GM13977 (cell line): ENCODE measurements around the gene C1orf216.

ENCODE experiments used
- DNase-seq: peaks from one replicate; pipeline ENCODE4 v3.0.0; 2012; ENCODE audit warnings: low spot score
- in situ Hi-C: fragments of 300-500 bp; cut with MboI; formaldehyde crosslinking; loops from one replicate; pipeline ENCODE4 v1.12.0; 2022; ENCODE audit warnings: low sequenced_read_pairs, low pct_unique_long_range_greater_than_20kb, mixed read lengths, inconsistent platforms; ENCODE audit not compliant: unreplicated experiment
- TF ChIP-seq, protein P1 (sequence below): IDR thresholded peaks from 2 replicates; pipeline ENCODE4 v1.5.1; 2012; ENCODE audit warnings: mild to moderate bottlenecking, control low read depth; ENCODE audit not compliant: insufficient read depth; ENCODE audit errors: extremely low read depth, missing control alignments

Gene C1orf216

DNA sequence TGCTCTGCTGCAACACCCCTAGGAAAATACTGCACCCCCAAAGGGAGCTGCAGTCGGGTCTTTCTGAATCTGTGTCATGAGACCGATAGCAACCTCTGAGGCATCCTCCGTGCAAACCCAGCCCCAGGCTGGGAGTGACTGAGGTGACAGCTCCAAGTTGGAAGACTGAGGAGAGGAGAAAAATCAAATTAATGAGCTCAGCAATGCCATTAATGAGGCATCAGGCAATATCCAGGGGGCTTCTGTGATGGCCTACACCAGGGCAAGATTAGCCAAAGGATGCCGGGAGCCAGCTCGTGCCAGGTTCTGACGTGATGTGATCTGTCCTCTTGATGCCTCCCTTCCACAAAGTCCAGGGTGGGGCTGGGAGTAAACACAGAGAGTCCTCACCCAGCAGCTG lies 46.6 kb downstream of the C1orf216 start:
- TF ChIP-seq, protein P1, sequence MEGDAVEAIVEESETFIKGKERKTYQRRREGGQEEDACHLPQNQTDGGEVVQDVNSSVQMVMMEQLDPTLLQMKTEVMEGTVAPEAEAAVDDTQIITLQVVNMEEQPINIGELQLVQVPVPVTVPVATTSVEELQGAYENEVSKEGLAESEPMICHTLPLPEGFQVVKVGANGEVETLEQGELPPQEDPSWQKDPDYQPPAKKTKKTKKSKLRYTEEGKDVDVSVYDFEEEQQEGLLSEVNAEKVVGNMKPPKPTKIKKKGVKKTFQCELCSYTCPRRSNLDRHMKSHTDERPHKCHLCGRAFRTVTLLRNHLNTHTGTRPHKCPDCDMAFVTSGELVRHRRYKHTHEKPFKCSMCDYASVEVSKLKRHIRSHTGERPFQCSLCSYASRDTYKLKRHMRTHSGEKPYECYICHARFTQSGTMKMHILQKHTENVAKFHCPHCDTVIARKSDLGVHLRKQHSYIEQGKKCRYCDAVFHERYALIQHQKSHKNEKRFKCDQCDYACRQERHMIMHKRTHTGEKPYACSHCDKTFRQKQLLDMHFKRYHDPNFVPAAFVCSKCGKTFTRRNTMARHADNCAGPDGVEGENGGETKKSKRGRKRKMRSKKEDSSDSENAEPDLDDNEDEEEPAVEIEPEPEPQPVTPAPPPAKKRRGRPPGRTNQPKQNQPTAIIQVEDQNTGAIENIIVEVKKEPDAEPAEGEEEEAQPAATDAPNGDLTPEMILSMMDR: no peak
- in situ Hi-C loops: no loop called here
- no peak for DNase-seq

- TF ChIP-seq, protein P1: no peak
- in situ Hi-C loops: no loop called here
- DNase-seq: no peak
These were observed 50.2 kb downstream of the C1orf216 start for GRCh38 chr1:35668506-35668905.

DNA sequence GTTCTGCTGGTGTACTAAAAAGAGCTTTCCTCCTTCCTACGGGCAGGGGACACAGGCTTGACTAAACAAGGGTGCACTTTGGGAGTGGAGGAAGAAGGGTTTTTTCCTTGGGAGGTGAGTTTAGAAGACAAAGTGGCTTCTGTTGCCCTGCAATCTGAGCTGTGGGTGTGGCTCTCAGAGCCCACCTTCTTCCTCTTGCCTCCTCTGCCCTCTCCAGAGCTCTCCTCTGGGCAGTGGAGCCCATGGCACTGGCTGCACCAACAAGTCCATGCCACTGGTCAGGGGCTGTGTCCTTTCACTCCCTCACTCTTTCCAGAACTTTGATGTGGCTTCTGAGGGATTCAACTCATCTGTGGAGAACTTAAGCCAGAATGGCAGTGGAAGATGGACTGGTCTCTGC lies 51.8 kb downstream of the C1orf216 start:
- in situ Hi-C loops: no loop called here
- no peak for DNase-seq
- TF ChIP-seq, protein P1: no peak

- no peak for DNase-seq
- TF ChIP-seq, protein P1: no peak
- in situ Hi-C loops: no loop called here
These were observed 52.5 kb downstream of the C1orf216 start for GRCh38 chr1:35666216-35666615.
